Stomach (tissue), 4 donors: ENCODE measurements around the gene OGFOD1.

Experiments
- CTCF ChIP-seq, 7 experiments: fragments of 450-650 bp in 4 of 7; fragments of 200-600 bp in 3 of 7; sonication (generic) in 3 of 7; IDR thresholded peaks; one replicate each; pipeline ENCODE4 v1.5.1; 2016 to 2019; ENCODE audit warnings: antibody characterized with exemption in 7 of 7, control low read depth in 2 of 7, mild to moderate bottlenecking in 1 of 7
- EP300 ChIP-seq: sonication (generic); formaldehyde crosslinking; IDR thresholded peaks from one replicate; pipeline ENCODE4 v1.6.1; 2017; ENCODE audit warnings: antibody characterized with exemption
- POLR2A ChIP-seq, 4 donors: fragments of 450-650 bp; IDR thresholded peaks; one replicate each; pipeline ENCODE4 v1.6.1; 2016; ENCODE audit warnings: antibody characterized with exemption in 4 of 4, control low read depth in 2 of 4, mild to moderate bottlenecking in 1 of 4, moderate library complexity in 1 of 4
- POLR2AphosphoS5 ChIP-seq, 3 donors: sonication (generic); formaldehyde crosslinking; IDR thresholded peaks; one replicate each; pipeline ENCODE4 v1.6.1; 2016; ENCODE audit warnings: antibody characterized with exemption in 3 of 3

DNA sequence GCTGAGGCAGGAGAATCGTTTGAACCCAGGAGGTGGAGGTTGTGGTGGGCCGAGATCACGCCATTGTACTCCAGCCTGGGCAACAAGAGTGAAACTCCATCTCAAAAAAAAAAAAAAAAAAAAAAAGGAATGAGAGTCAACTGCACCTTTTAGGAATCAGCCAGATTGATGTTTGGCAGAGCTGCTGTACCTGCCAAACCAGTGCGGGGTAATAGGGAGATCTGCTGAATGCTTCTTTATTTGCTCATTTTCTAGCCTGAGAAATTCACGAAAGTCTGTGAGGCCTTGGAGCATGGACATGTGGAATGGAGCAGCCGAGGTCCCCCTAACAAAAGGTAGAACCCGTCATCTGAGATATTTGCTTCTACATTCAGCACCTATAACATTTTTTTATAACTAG is 18.4 kb downstream of the OGFOD1 start:
- TF ChIP-seq EP300 (no peak), POLR2A (IDR thresholded peaks at IDR 0.05) (no peak), CTCF (IDR thresholded peaks at IDR 0.05) (no peak), POLR2AphosphoS5 (IDR thresholded peaks at IDR 0.05) (no peak)
